ENCODE results near the gene MEIOC. TPM values are rescaled to one million over a fixed set of nuclear protein-coding genes. Genes with fewer than 3 reads are reported as not detected.

Gene MEIOC
- total RNA-seq, 1 experiment from 2014 or later: not detected

- CTCF ChIA-PET: interaction anchor here (0.5 to 2.8 kb wide), 3 partner anchors 18 to 234 kb away, joined by 3 to 15 read pairs (median 3); partner anchors contain the start of gene CCDC43
- Mint-ChIP-seq H3K27me3 (ENCODE audit: insufficient read depth, unreplicated experiment) (no peaks in the 10 kb centered on the region), H3K9me3 (ENCODE audit: unreplicated experiment) (no peaks in the 10 kb centered on the region), H3K36me3 (ENCODE audit: insufficient read depth, unreplicated experiment) (peaks cover 6% of the 10 kb centered on the region), H3K4me3 (ENCODE audit: unreplicated experiment) (no peak within 1 kb of the TSS), H3K4me1 (ENCODE audit: insufficient read depth, unreplicated experiment) (peaks cover 5% of the 10 kb centered on the region), H3K27ac (ENCODE audit: low read depth, unreplicated experiment) (no peak within 1 kb of the TSS)
- DNase-seq (ENCODE audit: unreplicated experiment): peak; percentile 88
- POLR2A ChIA-PET: interaction anchor here (0.6 to 3.0 kb wide), 9 partner anchors 16 to 351 kb away, joined by 3 to 53 read pairs (median 3); partner anchors contain the start of genes CCDC43, EFTUD2 and GPATCH8
- intact Hi-C loops (cut with micrococcal nuclease): no loop called here
- TF ChIP-seq CTCF (IDR thresholded peaks at IDR 0.05; ENCODE audit: unreplicated experiment): no peak
- no TSS peak for BruUV-seq (replicated peaks)
Observed at GRCh38 chr17:44708401-44709263, 52.4 kb downstream of the MEIOC start, which contains the start of gene DBF4B. Gene DBF4B (plus strand): TSS chr17:44708665. CDS start chr17:44708821, 156 bp downstream.

DNA sequence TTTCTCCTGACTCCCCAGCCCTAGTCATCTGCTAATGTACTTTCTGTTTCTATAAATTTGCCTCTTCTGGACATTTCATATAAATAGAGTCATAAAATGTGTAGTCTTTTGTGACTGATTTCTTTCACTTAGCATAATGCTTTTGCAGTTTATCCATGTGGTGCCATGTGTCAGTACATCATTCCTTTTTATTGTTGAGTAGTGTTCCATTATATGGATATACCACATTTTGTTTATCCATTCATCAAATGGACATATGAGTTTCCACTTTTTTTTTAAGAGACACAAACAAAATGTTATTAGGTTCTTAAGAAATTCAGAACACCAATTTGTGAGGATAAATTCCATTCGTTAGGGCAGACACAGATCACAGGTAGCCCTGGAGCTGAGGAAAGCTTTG is 63.2 kb downstream of the MEIOC start:
- DNase-seq (ENCODE audit: unreplicated experiment): no peak
- H3K4me3 Mint-ChIP-seq (ENCODE audit: unreplicated experiment): no peak overlapping the region
- peaks cover 37% of the 10 kb centered on the region for H3K36me3 Mint-ChIP-seq (ENCODE audit: insufficient read depth, unreplicated experiment)
- H3K27ac Mint-ChIP-seq (ENCODE audit: low read depth, unreplicated experiment): no peak overlapping the region
- no peaks in the 10 kb centered on the region for H3K9me3 Mint-ChIP-seq (ENCODE audit: unreplicated experiment)
- ChIA-PET CTCF (interaction anchor here (0.6 kb wide), 1 partner anchor 318 kb away, joined by 3 read pairs; no protein-coding TSS in a partner anchor), POLR2A (no interaction called here)
- intact Hi-C loops (cut with micrococcal nuclease): no loop called here
- H3K4me1 Mint-ChIP-seq (ENCODE audit: insufficient read depth, unreplicated experiment): peaks cover 4% of the 10 kb centered on the region
- TF ChIP-seq CTCF (IDR thresholded peaks at IDR 0.05; ENCODE audit: unreplicated experiment): no peak
- no TSS peak for BruUV-seq (replicated peaks)
- H3K27me3 Mint-ChIP-seq (ENCODE audit: insufficient read depth, unreplicated experiment): no peaks in the 10 kb centered on the region

GRCh38 chr17:44722254-44722653 is 66.0 kb downstream of the MEIOC start:
- ChIA-PET POLR2A (no interaction called here), CTCF (no interaction called here)
- Mint-ChIP-seq H3K9me3 (ENCODE audit: unreplicated experiment) (no peaks in the 10 kb centered on the region), H3K4me3 (ENCODE audit: unreplicated experiment) (no peak overlapping the region), H3K4me1 (ENCODE audit: insufficient read depth, unreplicated experiment) (no peaks in the 10 kb centered on the region), H3K27me3 (ENCODE audit: insufficient read depth, unreplicated experiment) (no peaks in the 10 kb centered on the region), H3K36me3 (ENCODE audit: insufficient read depth, unreplicated experiment) (peaks cover 44% of the 10 kb centered on the region), H3K27ac (ENCODE audit: low read depth, unreplicated experiment) (no peak overlapping the region)
- no peak for DNase-seq (ENCODE audit: unreplicated experiment)
- BruUV-seq (replicated peaks): no TSS peak
- no peak for TF ChIP-seq CTCF (IDR thresholded peaks at IDR 0.05; ENCODE audit: unreplicated experiment)
- intact Hi-C loops (cut with micrococcal nuclease): no loop called here

Other genes with a start within 250 kb of the MEIOC start
- 40.8 and 43.6 TPM in 2 replicates for gene GPATCH8, start 153.1 kb upstream of the MEIOC start, total RNA-seq (2022)
- 6.8 and 10.1 TPM in 2 replicates for gene FZD2, start 99.0 kb upstream of the MEIOC start, total RNA-seq (2022)
- gene CCDC43, start 33.3 kb downstream of the MEIOC start, total RNA-seq (2022): 32.8 and 33.6 TPM in 2 replicates
- gene DBF4B, start 52.2 kb downstream of the MEIOC start, total RNA-seq (2022): 13.9 TPM in 2 replicates
- 0.16 and 0.56 TPM in 2 replicates for gene ADAM11, start 102.5 kb downstream of the MEIOC start, total RNA-seq (2022)
- gene GJC1, start 173.8 kb downstream of the MEIOC start, total RNA-seq (2022): 6.9 and 7.9 TPM in 2 replicates
- not detected in 2 replicates for gene HIGD1B, start 191.4 kb downstream of the MEIOC start, total RNA-seq (2022)
- gene EFTUD2, start 243.0 kb downstream of the MEIOC start, total RNA-seq (2022): 119 and 125 TPM in 2 replicates

Measured in MCF 10A (cell line).